Measurements from ENCODE around the gene UPK2.

GRCh38 chr11:118910309-118911112 lies 45.6 kb upstream of the UPK2 start:
- TF ChIP-seq CTCF (conservative IDR thresholded peaks at IDR 0.05 in 1 of 2, IDR thresholded peaks at IDR 0.05 in 1 of 2; ENCODE audit: low read depth in 1 of 2, low read length in 2 of 2), result no peak
- TF ChIP-seq EZH2 (IDR thresholded peaks at IDR 0.05; ENCODE audit: low read length, missing control alignments), result no peak
